GM18909 (cell line): ENCODE measurements around the gene ZBTB43.
A peak's percentile ranks its signal among the peaks of the same experiment; 100 is the strongest.

ENCODE experiments used
- ATAC-seq: cut with Tn5 transposase; IDR thresholded peaks from one replicate; pipeline ENCODE4 v1.9.1; 2021; ENCODE audit warnings: mild to moderate bottlenecking; ENCODE audit not compliant: unreplicated experiment, poor library complexity

ZBTB43 gene

DNA sequence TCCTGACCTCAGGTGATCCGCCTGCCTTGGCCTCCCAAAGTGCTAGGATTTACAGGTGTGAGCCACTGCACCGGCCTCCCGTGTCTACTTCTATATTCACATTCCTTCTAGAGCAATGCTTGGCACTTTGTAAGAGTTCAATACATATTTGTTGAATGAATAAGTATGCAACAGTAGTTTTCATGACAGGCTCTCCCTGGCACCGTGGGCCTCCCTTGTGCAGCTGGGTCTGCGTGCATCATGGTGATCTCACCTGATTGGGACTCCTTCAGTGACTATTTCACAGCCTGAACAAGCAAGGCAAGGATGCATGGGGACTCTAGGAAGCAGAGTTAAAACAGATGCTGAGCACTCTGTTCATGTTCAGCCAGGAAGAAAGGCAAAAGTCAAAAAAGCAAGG, 48.8 kb downstream of the ZBTB43 start:
- ATAC-seq, result no peak

DNA sequence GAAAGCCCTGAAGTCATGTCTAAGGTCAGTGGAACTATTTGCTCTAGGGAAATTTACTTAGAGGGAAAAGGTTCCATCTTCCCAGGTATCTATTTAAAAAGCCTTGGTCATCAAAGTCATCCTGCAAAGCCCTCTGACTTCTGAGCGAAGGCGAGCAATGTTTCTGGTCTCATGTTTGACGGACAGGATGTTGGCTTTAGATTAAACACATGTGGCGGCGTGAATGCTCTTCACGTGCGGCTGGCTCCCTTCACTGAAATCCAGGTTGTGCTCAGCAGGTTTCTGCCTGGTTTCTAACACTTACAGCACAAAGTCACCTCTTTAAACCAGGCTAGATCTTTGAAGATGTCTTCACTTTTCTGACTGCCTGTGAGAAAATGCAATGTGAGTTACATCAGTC, 49.9 kb downstream of the ZBTB43 start:
- ATAC-seq, result no peak

DNA sequence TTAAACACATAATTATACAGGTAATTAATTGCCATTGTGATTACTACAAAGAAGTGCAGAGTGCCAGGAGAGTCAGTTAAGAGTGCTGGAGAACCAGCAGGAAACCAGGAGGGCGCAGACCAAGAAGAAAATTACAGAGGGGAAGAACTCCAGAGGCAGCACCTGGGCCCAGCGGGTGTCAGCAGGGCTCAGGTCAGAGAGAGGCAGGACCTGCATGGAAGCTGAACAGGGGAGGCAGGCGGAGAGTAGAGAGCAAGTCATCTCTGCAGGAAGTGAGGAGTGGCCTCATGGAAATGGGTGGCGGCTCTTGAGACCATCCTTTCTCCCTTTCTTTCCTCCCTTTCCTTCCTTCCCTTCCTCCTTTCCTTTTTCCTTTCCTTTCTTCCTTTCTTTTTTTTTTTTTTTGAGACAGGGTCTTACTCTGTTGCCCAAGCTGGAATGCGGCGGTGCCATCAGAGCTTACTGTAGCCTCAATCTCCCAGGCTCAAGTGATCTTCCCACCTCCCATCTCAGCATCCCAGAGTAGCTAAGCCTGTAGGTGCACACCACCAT, 51.6 kb downstream of the ZBTB43 start:
- no peak for ATAC-seq

DNA sequence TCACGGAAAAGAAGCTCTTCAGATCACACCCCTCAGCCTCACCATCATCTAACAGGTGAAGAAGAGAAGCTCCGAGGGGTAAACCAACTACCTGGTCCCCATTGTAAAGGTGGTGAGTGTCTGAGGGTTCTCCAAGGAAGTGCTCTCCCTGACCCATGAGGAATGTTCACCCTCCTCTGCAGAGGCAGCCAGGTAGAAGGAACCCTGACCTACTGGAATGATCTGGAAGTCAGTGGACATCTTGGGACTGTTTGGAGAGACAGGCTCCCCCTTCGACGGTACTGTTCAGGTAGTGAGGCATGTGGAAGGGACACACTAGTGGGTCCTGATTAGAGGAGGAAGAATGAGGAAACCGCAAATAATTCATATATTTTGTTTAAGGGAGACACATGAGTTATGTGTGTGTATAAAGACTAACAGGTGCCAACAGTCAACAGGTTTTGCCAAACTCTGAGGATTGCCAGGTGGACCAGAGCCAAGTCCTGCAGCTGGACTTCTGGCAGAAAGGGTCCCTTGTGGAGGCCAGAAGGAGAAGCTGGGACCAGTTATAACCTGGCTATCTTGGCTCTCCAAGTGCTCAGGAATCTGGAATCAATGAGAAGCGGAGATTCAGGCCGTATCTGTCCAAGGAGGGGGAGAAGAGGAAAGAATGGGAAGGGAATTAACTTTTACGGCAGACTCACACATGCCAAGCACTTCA, 52.6 kb downstream of the ZBTB43 start:
- no peak for ATAC-seq

- no peak for ATAC-seq
These were observed 54.3 kb downstream of the ZBTB43 start for GRCh38 chr9:126859111-126859510.

GRCh38 chr9:126860077-126860756, 55.4 kb downstream of the ZBTB43 start, which contains the start of gene ZBTB34:
ZBTB34 (plus strand) TSS chr9:126860639; CDS start chr9:126879400, 18,761 bp downstream.
- peak; percentile 75 for ATAC-seq

GRCh38 chr9:126860757-126861466, 56.1 kb downstream of the ZBTB43 start:
- peak; percentile 33 for ATAC-seq

DNA sequence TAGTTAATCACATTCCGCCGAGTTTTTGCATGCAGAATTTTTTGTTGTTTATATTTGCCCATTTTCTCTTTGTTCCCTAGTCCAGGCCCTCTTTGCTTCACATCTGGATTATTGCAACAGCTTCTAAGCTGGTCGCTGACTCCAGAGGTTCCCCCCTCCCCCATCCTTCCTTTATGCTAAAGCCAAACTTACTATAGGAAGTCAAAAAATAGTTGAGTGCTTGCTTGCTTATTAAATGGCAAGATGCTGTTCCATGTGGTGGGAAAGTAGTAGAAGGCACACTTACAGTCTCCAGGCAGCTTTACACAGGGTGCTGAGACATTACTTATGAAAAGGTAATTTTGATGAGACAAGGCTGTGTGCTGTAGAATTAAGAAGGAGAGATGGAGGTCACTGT, 56.9 kb downstream of the ZBTB43 start:
- no peak for ATAC-seq

GRCh38 chr9:126862104-126862761, 57.4 kb downstream of the ZBTB43 start:
- no peak for ATAC-seq

DNA sequence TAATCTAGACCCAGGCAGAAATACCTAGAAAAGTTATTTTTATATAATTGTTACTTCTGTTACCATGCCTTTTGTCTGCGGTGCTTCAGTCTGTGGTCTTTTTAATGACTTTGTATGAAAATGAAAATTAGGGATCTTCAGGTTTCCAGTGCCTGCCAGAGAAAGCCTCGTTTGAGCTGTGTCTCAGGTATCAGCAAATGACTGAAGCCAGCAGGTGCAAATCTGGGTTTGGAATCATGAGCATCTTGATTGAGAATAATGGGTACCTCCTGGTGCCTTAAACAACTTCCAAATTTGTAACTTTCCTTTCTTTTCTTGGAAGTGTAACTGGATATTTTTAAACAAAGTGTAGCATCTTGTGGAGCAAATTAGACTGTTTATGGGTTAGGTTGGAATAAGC, 59.9 kb downstream of the ZBTB43 start:
- ATAC-seq, result no peak

GRCh38 chr9:126869368-126869767, 64.5 kb downstream of the ZBTB43 start:
- no peak for ATAC-seq

DNA sequence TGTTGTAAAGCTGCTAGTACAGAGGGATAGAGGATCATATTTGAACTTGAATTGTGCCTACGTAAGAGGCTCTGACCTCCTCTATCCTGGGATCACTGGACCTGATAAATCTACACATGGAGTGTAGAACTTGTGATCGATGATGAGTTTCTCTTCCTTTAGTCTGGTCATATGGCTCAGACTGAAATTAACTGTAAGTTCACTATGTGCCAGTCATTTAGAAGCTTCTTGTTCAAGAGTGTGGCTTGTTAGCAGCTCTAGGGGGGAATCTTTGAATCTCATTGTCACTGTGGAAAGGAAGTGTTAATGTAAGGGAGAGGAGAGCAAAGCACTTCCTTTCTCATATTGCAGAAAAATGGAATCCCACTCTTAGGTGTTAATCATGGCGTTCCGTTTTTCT, 67.7 kb downstream of the ZBTB43 start:
- no peak for ATAC-seq

GRCh38 chr9:126874546-126875314, 69.9 kb downstream of the ZBTB43 start:
- ATAC-seq, result no peak

DNA sequence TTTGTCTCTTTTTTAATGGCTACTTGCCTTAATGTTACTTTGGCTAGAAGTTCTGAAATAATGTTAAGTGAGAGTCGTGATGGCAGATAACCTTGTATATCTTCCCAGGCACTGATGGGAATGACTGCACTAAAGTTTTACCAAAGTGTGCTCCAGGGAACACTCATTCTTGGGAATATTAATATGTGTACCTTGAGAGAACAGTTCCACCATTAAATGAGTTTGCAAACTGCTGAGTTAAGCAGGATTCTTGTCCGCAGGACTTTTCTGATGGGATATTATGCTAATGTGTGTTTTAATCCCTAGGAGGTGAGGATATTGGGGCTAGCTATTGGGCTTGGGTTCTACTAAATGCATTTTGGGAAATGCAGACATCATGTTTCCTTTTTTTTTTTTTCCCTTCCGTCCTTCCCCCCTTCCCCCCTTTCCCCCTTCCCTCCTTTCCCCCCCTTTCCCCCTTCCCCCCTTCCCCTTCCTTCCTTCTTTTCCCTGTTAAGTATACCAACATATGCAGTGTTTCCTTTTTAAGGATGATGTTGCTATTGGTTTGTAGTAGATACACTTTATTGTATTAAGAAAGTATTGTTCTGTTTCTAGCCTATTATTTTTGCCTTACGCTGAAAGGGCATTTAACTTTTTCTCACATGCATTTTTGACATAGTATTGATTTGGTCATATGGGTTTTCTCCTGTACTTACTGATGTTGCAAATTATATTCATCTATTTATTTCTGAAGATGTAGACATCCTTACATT, 71.1 kb downstream of the ZBTB43 start:
- no peak for ATAC-seq

DNA sequence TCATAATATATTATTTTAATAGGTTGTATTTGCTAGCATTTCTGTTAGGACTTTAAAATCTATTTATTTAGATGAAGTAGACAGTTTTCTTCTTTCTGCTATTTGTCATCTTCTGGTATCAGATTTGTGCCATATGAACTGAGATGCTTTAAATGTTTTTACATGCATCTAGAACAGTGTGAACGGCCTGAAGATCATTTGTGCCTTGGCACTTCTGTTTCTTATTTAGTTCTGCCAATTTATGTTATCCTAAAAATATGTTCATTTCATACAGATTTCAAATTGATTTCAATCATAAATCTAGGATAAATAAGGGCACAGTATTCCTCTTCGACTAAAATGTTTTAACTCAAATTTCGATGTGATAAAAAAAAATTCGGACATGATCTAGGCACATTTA, 71.7 kb downstream of the ZBTB43 start:
- ATAC-seq, result no peak

DNA sequence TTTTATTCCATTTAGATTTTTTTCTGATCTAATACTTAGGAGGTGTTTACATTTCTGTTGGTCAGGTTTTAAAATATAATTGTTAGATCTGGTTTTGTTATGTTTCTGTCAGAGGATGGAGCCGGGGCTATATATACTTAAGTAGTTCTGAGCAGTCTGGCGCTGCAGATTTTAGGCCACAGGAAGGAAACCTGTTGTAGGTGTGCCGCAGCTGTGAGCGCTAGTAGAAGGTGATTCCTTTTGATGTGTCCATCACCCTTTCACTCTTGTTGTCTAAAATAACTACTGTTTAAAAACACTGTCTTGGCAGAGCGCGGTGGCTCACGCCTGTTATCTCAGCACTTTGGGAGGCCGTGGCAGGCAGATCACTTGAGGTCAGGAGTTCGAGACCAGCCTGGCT, 72.6 kb downstream of the ZBTB43 start:
- no peak for ATAC-seq

GRCh38 chr9:126879288-126879687, 74.4 kb downstream of the ZBTB43 start:
- ATAC-seq, result no peak

DNA sequence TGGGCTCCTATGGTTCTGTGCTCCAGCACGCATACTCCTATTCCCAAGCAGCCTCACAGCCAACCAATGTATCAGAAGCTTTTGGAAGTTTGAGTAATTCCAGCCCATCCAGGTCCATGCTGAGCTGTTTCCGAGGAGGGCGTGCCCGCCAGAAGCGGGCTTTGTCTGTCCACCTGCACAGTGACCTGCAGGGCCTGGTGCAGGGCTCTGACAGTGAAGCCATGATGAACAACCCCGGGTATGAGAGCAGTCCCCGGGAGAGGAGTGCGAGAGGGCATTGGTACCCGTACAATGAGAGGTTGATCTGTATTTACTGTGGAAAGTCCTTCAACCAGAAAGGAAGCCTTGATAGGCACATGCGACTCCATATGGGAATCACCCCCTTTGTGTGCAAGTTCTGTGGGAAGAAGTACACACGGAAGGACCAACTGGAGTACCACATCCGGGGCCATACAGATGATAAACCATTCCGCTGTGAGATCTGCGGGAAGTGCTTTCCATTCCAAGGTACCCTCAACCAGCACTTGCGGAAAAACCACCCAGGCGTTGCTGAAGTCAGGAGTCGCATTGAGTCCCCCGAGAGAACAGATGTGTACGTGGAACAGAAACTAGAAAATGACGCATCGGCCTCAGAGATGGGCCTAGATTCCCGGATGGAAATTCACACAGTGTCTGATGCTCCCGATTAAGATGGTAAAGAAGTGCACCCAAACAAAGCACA, 75.5 kb downstream of the ZBTB43 start:
- no peak for ATAC-seq

DNA sequence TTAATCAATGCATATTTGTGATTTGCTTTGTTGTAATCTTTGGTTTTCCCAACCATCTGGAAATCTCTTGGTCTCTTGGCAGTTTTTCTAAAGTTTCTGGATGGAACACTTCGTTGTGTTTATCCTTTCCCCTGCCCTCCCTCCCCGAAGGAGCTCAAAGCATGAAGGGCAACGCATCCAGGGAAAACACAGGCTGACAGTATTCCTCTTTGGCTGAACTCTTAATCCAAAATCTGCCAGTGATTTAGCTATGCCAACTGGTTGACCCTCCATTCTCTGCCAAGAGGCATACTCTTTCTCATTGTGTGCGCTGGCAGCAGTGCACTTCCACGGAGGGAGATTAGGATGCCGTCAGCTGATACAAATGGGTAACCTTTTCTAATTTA, 76.1 kb downstream of the ZBTB43 start:
- no peak for ATAC-seq
